ENCODE data around the gene GNG2. TPM values are rescaled to one million over a fixed set of nuclear protein-coding genes. Genes with fewer than 3 reads are reported as not detected.

GNG2 gene
- total RNA-seq, 1 experiment from 2014 or later = 18.9 TPM

GRCh38 chr14:51847489-51847796 is 13.0 kb upstream of the GNG2 start:
- ChIA-PET CTCF (no interaction called here), POLR2A (ENCODE audit: low non-redundant PET) (no interaction called here)
- H3K27ac ChIP-seq (ENCODE audit: low read depth, low read length, poor library complexity, severe bottlenecking) = no peak overlapping the region
- no peak overlapping the region for H3K4me3 ChIP-seq (ENCODE audit: low read depth, low read length, poor library complexity, severe bottlenecking)
- H3K27me3 ChIP-seq (replicated peaks; ENCODE audit: insufficient read depth, low read depth, low read length, poor library complexity) = no peaks in the 10 kb centered on the region
- no TSS peak for BruUV-seq (replicated peaks)
- peaks cover 7% of the 10 kb centered on the region for H3K4me1 ChIP-seq (ENCODE audit: insufficient read depth, low read length, poor library complexity, severe bottlenecking)
- intact Hi-C loops (cut with micrococcal nuclease; ENCODE audit: unreplicated experiment) = no loop called here
- no peaks in the 10 kb centered on the region for H3K36me3 ChIP-seq (ENCODE audit: insufficient read depth, low read length, poor library complexity, severe bottlenecking)
- TF ChIP-seq EZH2 (IDR thresholded peaks at IDR 0.05; ENCODE audit: borderline replicate concordance, low read depth, low read length, poor library complexity, severe bottlenecking) = no peak
- TF ChIP-seq CTCF (conservative IDR thresholded peaks at IDR 0.05; ENCODE audit: low read depth, low read length) = no peak
- H3K9me3 ChIP-seq (ENCODE audit: low read depth, low read length, poor library complexity, severe bottlenecking) = no peaks in the 10 kb centered on the region
- DNase-seq (ENCODE audit: low spot score) = no peak

- Histone ChIP-seq H3K27me3 (replicated peaks; ENCODE audit: insufficient read depth, low read depth, low read length, poor library complexity) (no peaks in the 10 kb centered on the region), H3K36me3 (ENCODE audit: insufficient read depth, low read length, poor library complexity, severe bottlenecking) (no peaks in the 10 kb centered on the region), H3K9me3 (ENCODE audit: low read depth, low read length, poor library complexity, severe bottlenecking) (no peaks in the 10 kb centered on the region), H3K4me3 (ENCODE audit: low read depth, low read length, poor library complexity, severe bottlenecking) (no peak overlapping the region), H3K4me1 (ENCODE audit: insufficient read depth, low read length, poor library complexity, severe bottlenecking) (peaks cover 7% of the 10 kb centered on the region), H3K27ac (ENCODE audit: low read depth, low read length, poor library complexity, severe bottlenecking) (no peak overlapping the region)
- intact Hi-C loops (cut with micrococcal nuclease; ENCODE audit: unreplicated experiment) = no loop called here
- BruUV-seq (replicated peaks) = no TSS peak
- no peak for TF ChIP-seq EZH2 (IDR thresholded peaks at IDR 0.05; ENCODE audit: borderline replicate concordance, low read depth, low read length, poor library complexity, severe bottlenecking)
- ChIA-PET POLR2A (ENCODE audit: low non-redundant PET) (no interaction called here), CTCF (no interaction called here)
- no peak for DNase-seq (ENCODE audit: low spot score)
Observed at GRCh38 chr14:51848120-51848519, 12.3 kb upstream of the GNG2 start.

GRCh38 chr14:51849097-51849496 is 11.3 kb upstream of the GNG2 start:
- Histone ChIP-seq H3K27ac (ENCODE audit: low read depth, low read length, poor library complexity, severe bottlenecking) (no peak overlapping the region), H3K4me3 (ENCODE audit: low read depth, low read length, poor library complexity, severe bottlenecking) (no peak overlapping the region), H3K27me3 (replicated peaks; ENCODE audit: insufficient read depth, low read depth, low read length, poor library complexity) (no peaks in the 10 kb centered on the region), H3K36me3 (ENCODE audit: insufficient read depth, low read length, poor library complexity, severe bottlenecking) (no peaks in the 10 kb centered on the region), H3K9me3 (ENCODE audit: low read depth, low read length, poor library complexity, severe bottlenecking) (no peaks in the 10 kb centered on the region), H3K4me1 (ENCODE audit: insufficient read depth, low read length, poor library complexity, severe bottlenecking) (peaks cover 7% of the 10 kb centered on the region)
- no TSS peak for BruUV-seq (replicated peaks)
- TF ChIP-seq CTCF (conservative IDR thresholded peaks at IDR 0.05; ENCODE audit: low read depth, low read length) (no peak), EZH2 (IDR thresholded peaks at IDR 0.05; ENCODE audit: borderline replicate concordance, low read depth, low read length, poor library complexity, severe bottlenecking) (no peak)
- CTCF ChIA-PET = no interaction called here
- intact Hi-C loops (cut with micrococcal nuclease; ENCODE audit: unreplicated experiment) = no loop called here
- POLR2A ChIA-PET (ENCODE audit: low non-redundant PET) = no interaction called here
- no peak for DNase-seq (ENCODE audit: low spot score)

GRCh38 chr14:51850651-51851050 is 9.8 kb upstream of the GNG2 start:
- intact Hi-C loops (cut with micrococcal nuclease; ENCODE audit: unreplicated experiment) = no loop called here
- H3K27me3 ChIP-seq (replicated peaks; ENCODE audit: insufficient read depth, low read depth, low read length, poor library complexity) = no peaks in the 10 kb centered on the region
- H3K36me3 ChIP-seq (ENCODE audit: insufficient read depth, low read length, poor library complexity, severe bottlenecking) = no peaks in the 10 kb centered on the region
- no peak for DNase-seq (ENCODE audit: low spot score)
- TF ChIP-seq EZH2 (IDR thresholded peaks at IDR 0.05; ENCODE audit: borderline replicate concordance, low read depth, low read length, poor library complexity, severe bottlenecking) (no peak), CTCF (conservative IDR thresholded peaks at IDR 0.05; ENCODE audit: low read depth, low read length) (no peak)
- no peaks in the 10 kb centered on the region for H3K9me3 ChIP-seq (ENCODE audit: low read depth, low read length, poor library complexity, severe bottlenecking)
- ChIA-PET CTCF (no interaction called here), POLR2A (ENCODE audit: low non-redundant PET) (no interaction called here)
- H3K4me1 ChIP-seq (ENCODE audit: insufficient read depth, low read length, poor library complexity, severe bottlenecking) = peaks cover 7% of the 10 kb centered on the region
- H3K27ac ChIP-seq (ENCODE audit: low read depth, low read length, poor library complexity, severe bottlenecking) = no peak overlapping the region
- no TSS peak for BruUV-seq (replicated peaks)
- no peak overlapping the region for H3K4me3 ChIP-seq (ENCODE audit: low read depth, low read length, poor library complexity, severe bottlenecking)
